ENCODE results near the gene ZNF850.

The ZNF850 gene

DNA sequence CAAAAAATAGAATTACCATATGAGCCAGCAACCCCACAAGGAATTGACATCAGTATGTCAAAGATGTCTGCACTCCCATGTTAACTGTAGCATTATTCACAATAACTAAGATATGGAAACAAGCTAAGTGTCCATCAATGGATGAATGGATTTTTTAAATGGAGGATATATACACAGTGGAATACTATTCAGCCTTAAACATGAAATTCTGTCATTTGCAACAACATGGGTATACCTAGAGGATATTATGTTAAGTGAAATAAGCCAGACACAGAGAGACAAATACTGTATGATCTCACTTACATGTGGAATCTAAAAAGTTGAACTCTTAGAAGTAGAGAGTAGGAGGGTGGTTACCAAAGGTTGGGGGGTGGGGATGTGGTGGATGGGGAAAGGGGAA lies 93.2 kb downstream of the ZNF850 start:
- no peak for DNase-seq (ENCODE audit: low read depth in 1 of 2, low spot score in 1 of 2)
- in situ Hi-C loops (cut with HindIII; ENCODE audit: low pct_unique_long_range_greater_than_20kb, low sequenced_read_pairs): no loop called here
- no peak for TF ChIP-seq JUND (IDR thresholded peaks at IDR 0.05; ENCODE audit: low read depth)

DNA sequence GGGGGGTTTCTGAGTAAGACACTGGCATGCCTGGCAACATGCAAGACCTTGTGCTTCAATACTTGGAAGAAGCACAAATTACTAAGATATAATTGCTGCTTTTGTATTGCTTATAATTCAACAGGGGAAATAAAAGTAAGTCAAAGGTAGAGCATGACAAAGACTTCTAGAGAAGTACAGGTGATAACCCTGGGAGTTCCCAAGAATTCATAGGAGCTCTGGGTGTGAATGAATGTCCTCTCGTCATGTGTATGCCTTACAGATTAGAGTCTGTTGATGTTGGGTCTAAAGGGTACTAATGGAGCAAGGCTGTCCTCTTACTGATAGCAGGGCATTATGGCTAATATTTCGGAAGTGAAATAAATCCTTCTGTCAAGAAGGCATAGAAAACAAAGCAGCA lies 98.4 kb downstream of the ZNF850 start:
- DNase-seq (ENCODE audit: low read depth in 1 of 2, low spot score in 1 of 2): no peak
- no peak for TF ChIP-seq JUND (IDR thresholded peaks at IDR 0.05; ENCODE audit: low read depth)
- in situ Hi-C loops (cut with HindIII; ENCODE audit: low pct_unique_long_range_greater_than_20kb, low sequenced_read_pairs): no loop called here

DNA sequence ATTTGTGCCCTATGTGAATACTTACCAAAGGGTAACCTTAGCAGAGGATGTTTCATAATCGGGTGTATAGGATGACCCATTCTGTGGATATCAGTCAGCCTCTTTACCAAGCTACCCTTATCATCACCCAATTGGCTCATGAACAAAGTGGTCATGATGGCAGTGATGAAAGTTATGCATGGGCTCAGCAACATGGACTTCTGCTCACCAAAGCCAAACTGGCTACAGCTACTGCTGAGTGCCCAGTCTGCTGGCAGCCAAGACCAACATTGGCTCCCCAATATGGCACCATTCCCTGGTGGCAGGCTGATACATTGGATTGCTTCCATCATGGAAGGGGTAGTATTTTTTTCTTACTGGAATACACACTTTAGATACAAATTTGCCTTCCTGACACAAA lies 100.2 kb downstream of the ZNF850 start:
- no peak for DNase-seq (ENCODE audit: low read depth in 1 of 2, low spot score in 1 of 2)
- in situ Hi-C loops (cut with HindIII; ENCODE audit: low pct_unique_long_range_greater_than_20kb, low sequenced_read_pairs): no loop called here
- no peak for TF ChIP-seq JUND (IDR thresholded peaks at IDR 0.05; ENCODE audit: low read depth)

DNA sequence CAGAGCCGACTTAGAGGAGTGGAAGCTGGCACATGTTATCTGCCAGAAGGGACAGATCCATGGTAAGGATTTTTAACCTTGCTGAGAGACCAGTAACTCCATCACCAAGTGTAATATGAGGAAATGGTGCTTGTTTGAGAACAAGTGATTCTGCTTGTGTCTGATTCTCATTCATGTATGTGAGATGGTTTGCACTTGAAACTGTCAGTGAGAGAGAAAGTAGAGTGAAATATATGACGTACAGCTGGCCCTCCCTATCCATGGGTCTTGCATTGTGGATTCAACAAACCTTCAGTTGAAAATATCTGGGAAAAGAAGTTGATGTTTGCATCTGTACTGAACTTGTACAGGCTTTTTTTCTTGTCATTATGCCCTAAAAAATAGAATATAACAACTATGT lies 104.0 kb downstream of the ZNF850 start:
- TF ChIP-seq JUND (IDR thresholded peaks at IDR 0.05; ENCODE audit: low read depth): no peak
- in situ Hi-C loops (cut with HindIII; ENCODE audit: low pct_unique_long_range_greater_than_20kb, low sequenced_read_pairs): no loop called here
- no peak for DNase-seq (ENCODE audit: low read depth in 1 of 2, low spot score in 1 of 2)

DNA sequence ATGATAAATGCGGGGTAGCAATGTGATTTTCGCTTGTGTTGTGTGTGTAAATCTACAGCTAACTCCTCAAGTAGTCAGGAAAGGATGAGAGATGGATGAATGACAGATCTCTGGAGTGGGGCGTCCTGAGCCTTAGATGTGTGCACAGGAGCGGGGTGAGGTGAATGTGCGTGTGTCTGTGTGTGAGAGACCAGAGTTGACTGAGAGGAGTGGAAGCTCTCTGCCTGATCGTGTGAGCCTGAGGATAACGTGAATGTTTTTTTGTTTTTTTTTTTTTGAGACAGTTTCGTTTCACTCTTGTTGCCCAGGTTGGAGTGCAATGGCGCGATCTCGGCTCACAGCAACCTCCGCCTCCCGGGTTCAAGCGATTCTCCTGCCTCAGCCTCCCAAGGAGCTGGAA lies 106.8 kb downstream of the ZNF850 start:
- TF ChIP-seq JUND (IDR thresholded peaks at IDR 0.05; ENCODE audit: low read depth): no peak
- DNase-seq (ENCODE audit: low read depth in 1 of 2, low spot score in 1 of 2): no peak
- in situ Hi-C loops (cut with HindIII; ENCODE audit: low pct_unique_long_range_greater_than_20kb, low sequenced_read_pairs): no loop called here
